ENCODE results near the gene CLCN7. TPM values are rescaled to one million over a fixed set of nuclear protein-coding genes. Genes with fewer than 3 reads are reported as not detected.

Gene CLCN7
- total RNA-seq, 1 experiment from 2014 or later = 64.0 TPM

DNA sequence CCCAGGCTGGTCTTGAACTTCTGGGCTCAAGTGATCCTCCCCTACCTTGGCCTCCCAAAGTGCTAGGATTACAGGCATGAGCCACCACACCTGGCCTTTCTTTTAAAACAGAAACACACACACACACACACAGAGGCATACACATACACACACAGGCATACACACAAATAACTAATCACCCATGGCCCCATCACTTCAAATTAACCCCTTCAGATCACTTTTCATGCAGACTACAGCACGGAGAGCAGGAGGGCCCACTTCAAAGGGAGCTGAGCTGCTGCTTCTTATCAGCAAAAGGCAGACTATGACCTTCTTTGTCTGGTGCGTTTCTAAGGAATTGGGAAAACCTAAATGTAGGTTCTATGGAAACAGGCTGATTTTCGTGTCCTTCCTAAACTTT, 1.9 kb downstream of the CLCN7 start:
- H3K79me2 ChIP-seq (ENCODE audit: insufficient read depth, low read length) = peaks cover 43% of the 10 kb centered on the region
- POLR2A ChIA-PET = no interaction called here
- no peaks in the 10 kb centered on the region for H4K20me1 ChIP-seq (ENCODE audit: insufficient read depth)

More for the DNA sequence above, 1.9 kb downstream of the CLCN7 start:
- DNase-seq (ENCODE audit: low read depth, low spot score) = no peak
- ATAC-seq = no peak
- Histone ChIP-seq H3K4me2 (ENCODE audit: low read length) (no peak overlapping the region), H3K27me3 (ENCODE audit: insufficient read depth, low read length) (no peaks in the 10 kb centered on the region), H3K9ac (ENCODE audit: low read length) (no peak overlapping the region), H3K4me3 (replicated peaks in 1 of 2; ENCODE audit: low read depth in 1 of 2, low read length in 2 of 2) (no peak overlapping the region), H3K4me1 (ENCODE audit: control insufficient read depth in 1 of 2, insufficient read depth in 2 of 2, low read length in 2 of 2) (peaks cover 17 to 36% of the 10 kb centered on the region in 2 experiments; a peak in 3 of 4 replicates), H3K27ac (ENCODE audit: low read depth, low read length) (no peak overlapping the region), H3K36me3 (ENCODE audit: control insufficient read depth in 1 of 2, insufficient read depth in 2 of 2, low read length in 2 of 2) (no peaks in the 10 kb centered on the region), H3K9me3 (ENCODE audit: control insufficient read depth in 1 of 2, insufficient read depth in 1 of 2, low read depth in 1 of 2, low read length in 2 of 2) (no peaks in the 10 kb centered on the region), H2AFZ (ENCODE audit: low read depth, low read length, poor library complexity, severe bottlenecking) (no peak overlapping the region), H3K9me2 (ENCODE audit: insufficient read depth) (no peaks in the 10 kb centered on the region)
- RAD21 ChIA-PET (ENCODE audit: low non-redundant PET in 1 of 2, low total read pairs in 2 of 2, uncharacterized antibody in 2 of 2, unreplicated experiment in 2 of 2) = no interaction called here
- TSS peak; percentile 35 for BruUV-seq (replicated peaks)
- intact Hi-C loops (cut with micrococcal nuclease) = no loop called here
- CTCF ChIA-PET = no interaction called here
- TF ChIP-seq POLR2A (IDR thresholded peaks at IDR 0.05; ENCODE audit: borderline replicate concordance, extremely low read depth, insufficient read depth, insufficient read length) (no peak), CEBPB (IDR thresholded peaks at IDR 0.05; ENCODE audit: low read depth) (no peak), YY1 (IDR thresholded peaks at IDR 0.05; ENCODE audit: extremely low read depth, insufficient replicate concordance, low read depth, low read length) (no peak), SRF (IDR thresholded peaks at IDR 0.05; ENCODE audit: low read depth) (no peak), RAD21 (IDR thresholded peaks at IDR 0.05; ENCODE audit: low read depth) (no peak), ELF1 (IDR thresholded peaks at IDR 0.05; ENCODE audit: borderline replicate concordance, low read depth) (no peak), JUND (IDR thresholded peaks at IDR 0.05) (no peak), POLR2AphosphoS5 (IDR thresholded peaks at IDR 0.05; ENCODE audit: low read depth, low read length) (no peak)
- TF ChIP-seq, protein P1, sequence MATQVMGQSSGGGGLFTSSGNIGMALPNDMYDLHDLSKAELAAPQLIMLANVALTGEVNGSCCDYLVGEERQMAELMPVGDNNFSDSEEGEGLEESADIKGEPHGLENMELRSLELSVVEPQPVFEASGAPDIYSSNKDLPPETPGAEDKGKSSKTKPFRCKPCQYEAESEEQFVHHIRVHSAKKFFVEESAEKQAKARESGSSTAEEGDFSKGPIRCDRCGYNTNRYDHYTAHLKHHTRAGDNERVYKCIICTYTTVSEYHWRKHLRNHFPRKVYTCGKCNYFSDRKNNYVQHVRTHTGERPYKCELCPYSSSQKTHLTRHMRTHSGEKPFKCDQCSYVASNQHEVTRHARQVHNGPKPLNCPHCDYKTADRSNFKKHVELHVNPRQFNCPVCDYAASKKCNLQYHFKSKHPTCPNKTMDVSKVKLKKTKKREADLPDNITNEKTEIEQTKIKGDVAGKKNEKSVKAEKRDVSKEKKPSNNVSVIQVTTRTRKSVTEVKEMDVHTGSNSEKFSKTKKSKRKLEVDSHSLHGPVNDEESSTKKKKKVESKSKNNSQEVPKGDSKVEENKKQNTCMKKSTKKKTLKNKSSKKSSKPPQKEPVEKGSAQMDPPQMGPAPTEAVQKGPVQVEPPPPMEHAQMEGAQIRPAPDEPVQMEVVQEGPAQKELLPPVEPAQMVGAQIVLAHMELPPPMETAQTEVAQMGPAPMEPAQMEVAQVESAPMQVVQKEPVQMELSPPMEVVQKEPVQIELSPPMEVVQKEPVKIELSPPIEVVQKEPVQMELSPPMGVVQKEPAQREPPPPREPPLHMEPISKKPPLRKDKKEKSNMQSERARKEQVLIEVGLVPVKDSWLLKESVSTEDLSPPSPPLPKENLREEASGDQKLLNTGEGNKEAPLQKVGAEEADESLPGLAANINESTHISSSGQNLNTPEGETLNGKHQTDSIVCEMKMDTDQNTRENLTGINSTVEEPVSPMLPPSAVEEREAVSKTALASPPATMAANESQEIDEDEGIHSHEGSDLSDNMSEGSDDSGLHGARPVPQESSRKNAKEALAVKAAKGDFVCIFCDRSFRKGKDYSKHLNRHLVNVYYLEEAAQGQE (IDR thresholded peaks at IDR 0.05; ENCODE audit: low read depth) = no peak
- TF ChIP-seq, protein P2, sequence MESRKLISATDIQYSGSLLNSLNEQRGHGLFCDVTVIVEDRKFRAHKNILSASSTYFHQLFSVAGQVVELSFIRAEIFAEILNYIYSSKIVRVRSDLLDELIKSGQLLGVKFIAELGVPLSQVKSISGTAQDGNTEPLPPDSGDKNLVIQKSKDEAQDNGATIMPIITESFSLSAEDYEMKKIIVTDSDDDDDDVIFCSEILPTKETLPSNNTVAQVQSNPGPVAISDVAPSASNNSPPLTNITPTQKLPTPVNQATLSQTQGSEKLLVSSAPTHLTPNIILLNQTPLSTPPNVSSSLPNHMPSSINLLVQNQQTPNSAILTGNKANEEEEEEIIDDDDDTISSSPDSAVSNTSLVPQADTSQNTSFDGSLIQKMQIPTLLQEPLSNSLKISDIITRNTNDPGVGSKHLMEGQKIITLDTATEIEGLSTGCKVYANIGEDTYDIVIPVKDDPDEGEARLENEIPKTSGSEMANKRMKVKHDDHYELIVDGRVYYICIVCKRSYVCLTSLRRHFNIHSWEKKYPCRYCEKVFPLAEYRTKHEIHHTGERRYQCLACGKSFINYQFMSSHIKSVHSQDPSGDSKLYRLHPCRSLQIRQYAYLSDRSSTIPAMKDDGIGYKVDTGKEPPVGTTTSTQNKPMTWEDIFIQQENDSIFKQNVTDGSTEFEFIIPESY (IDR thresholded peaks at IDR 0.05; ENCODE audit: extremely low read depth, insufficient replicate concordance, low read length) = no peak
